Transverse colon (tissue), 4 donors: ENCODE results near the gene NBEAL2. TPM values are rescaled to one million over a fixed set of nuclear protein-coding genes. Genes with fewer than 3 reads are reported as not detected.

Experiments
- DNase-seq: peaks from one replicate; pipeline ENCODE4 v3.0.0-alpha.2; 2019
- H3K27ac ChIP-seq, 4 donors: fragments of 200-600 bp; sonication (generic); 2 replicates each; pipeline ENCODE4 v1.5.1; 2016 to 2018; ENCODE audit warnings: inconsistent platforms in 4 of 4
- H3K27me3 ChIP-seq: fragments of 200-600 bp; sonication (generic); 2 replicates; pipeline ENCODE4 v1.5.1; 2017; ENCODE audit warnings: inconsistent platforms
- H3K36me3 ChIP-seq, 4 donors: fragments of 200-600 bp; sonication (generic); 2 replicates each; pipeline ENCODE4 v1.5.1; 2017 to 2019; ENCODE audit warnings: inconsistent platforms in 4 of 4
- H3K4me1 ChIP-seq, 4 donors: fragments of 200-600 bp; sonication (generic); 2 replicates each; pipeline ENCODE4 v1.5.1; 2017 to 2020; ENCODE audit warnings: inconsistent platforms in 4 of 4
- H3K4me3 ChIP-seq, 4 donors: fragments of 200-600 bp; sonication (generic); 1 replicate in 1 of 4; 2 replicates in 3 of 4; pipeline versions ENCODE4 v1.5.1 to v1.6.1; 2017 to 2019; ENCODE audit warnings: inconsistent platforms in 4 of 4
- H3K9me3 ChIP-seq, 2 donors: fragments of 200-600 bp; sonication (generic); 2 replicates each; pipeline ENCODE4 v1.5.1; 2017 to 2019; ENCODE audit warnings: inconsistent platforms in 2 of 2
- CTCF ChIP-seq, 5 experiments: fragments of 200-600 bp in 3 of 5; fragments of 450-650 bp in 2 of 5; sonication (generic) in 3 of 5; IDR thresholded peaks; 1 replicate in 2 of 5; 2 replicates in 3 of 5; pipeline ENCODE4 v1.5.1; 2016 to 2017; ENCODE audit warnings: antibody characterized with exemption in 5 of 5, inconsistent platforms in 3 of 5, mild to moderate bottlenecking in 2 of 5, moderate library complexity in 1 of 5
- EP300 ChIP-seq: sonication (generic); formaldehyde crosslinking; IDR thresholded peaks from one replicate; pipeline ENCODE4 v1.6.1; 2017; ENCODE audit warnings: antibody characterized with exemption, low read depth
- POLR2A ChIP-seq: fragments of 450-650 bp; IDR thresholded peaks from one replicate; pipeline ENCODE4 v1.6.1; 2016; ENCODE audit warnings: antibody characterized with exemption, mild to moderate bottlenecking, moderate library complexity
- POLR2AphosphoS5 ChIP-seq, 3 donors: sonication (generic); formaldehyde crosslinking; IDR thresholded peaks; one replicate each; pipeline ENCODE4 v1.6.1; 2016; ENCODE audit warnings: antibody characterized with exemption in 3 of 3
- WGBS, 2 donors: methylation state at CpG; one replicate each; pipeline ENCODE4 v1.1.5; 2018; ENCODE audit warnings: low coverage in 1 of 2; 5-methylcytosine and 5-hydroxymethylcytosine counted together
- in situ Hi-C, 4 donors: fragments of 200-750 bp; cut with MboI; loops; one replicate each; pipeline versions ENCODE4 v1.15.0 to v1.15.1; 2017; ENCODE audit warnings: low sequenced_read_pairs in 3 of 4, low pct_ligation_motif_present in 1 of 4, low pct_unique_long_range_greater_than_20kb in 1 of 4
- intact Hi-C: fragments of 100-400 bp; cut with DNase I; formaldehyde crosslinking; loops from one replicate; pipeline ENCODE4 v1.15.1; 2023; ENCODE audit warnings: low total_unique reads
- total RNA-seq, 4 donors: library from RNA; depleted of rRNA; stranded (reverse); fragments of >200 nt; gene quantifications; one replicate each; pipeline ENCODE4 v1.1.0, GENCODE V29; 2016

The NBEAL2 gene
- total RNA-seq, 4 donors from 2014 or later = 81.1 to 163 (median 122) TPM

DNA sequence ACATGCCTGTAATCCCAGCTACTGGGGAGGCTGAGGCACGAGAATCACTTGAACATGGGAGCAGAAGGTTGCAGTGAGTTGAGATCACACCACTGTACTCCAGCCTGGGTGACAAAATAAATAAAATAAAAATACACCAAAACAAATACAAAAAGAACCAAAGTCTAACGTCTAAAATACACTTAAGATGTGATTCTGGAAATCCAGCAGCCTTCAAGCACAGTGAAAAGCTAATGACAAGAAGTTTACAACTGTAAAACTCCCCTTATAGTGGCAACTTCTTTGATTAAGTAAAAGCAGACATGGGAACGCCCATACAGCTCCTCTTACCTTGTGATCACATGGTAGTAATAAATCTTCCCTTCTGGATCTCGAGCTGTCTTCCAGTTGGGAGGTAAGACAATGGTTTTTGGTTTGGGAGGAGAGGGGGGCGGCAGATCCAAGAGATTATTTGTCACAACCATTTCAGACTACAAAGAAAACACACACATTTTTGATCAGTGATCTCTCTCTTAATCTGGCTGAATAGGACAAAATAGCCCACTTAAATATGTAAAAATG is 62.8 kb downstream of the NBEAL2 start:
- 55 to 66% methylated on average over 4 to 5 of the region's 5 CpGs for WGBS, 2 donors

DNA sequence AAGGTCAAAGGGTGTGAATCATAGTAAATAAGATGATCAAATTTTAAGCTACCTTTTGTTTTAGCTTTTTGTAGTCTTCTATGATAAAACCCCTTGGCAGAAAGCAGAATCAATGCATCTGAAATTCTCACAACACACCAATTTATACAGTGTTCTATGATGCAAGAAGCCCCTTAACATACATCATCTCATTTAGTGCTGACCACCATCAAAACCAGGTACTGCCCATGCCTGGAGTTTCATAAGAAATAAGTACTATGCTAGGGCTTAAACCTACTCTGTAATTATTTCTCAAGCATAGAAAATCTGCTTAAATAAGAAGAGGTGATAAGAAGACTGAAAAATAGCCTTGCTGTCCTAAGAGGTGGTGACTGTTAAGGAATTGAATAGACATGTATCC is 67.6 kb downstream of the NBEAL2 start:
- H3K9me3 ChIP-seq = no peaks in the 10 kb centered on the region
- no peak overlapping the region for H3K4me3 ChIP-seq
- intact Hi-C loops (no loop called here), in situ Hi-C loops (no loop called here)
- H3K4me1 ChIP-seq = peaks cover 0 to 13% (median 6%) of the 10 kb centered on the region in 4 donors
- no peaks in the 10 kb centered on the region for H3K27me3 ChIP-seq
- no peak for TF ChIP-seq CTCF (IDR thresholded peaks at IDR 0.05)
- TF ChIP-seq POLR2A = no peak
- TF ChIP-seq POLR2AphosphoS5 (IDR thresholded peaks at IDR 0.05) = no peak
- TF ChIP-seq EP300 = no peak
- H3K27ac ChIP-seq = no peak overlapping the region
- no peak for DNase-seq
- H3K36me3 ChIP-seq = peaks cover 0 to 10% (median 2%) of the 10 kb centered on the region in 4 donors

More for the DNA sequence above, 62.8 kb downstream of the NBEAL2 start:
- H3K4me3 ChIP-seq = no peak overlapping the region
- peaks cover 0 to 15% (median 6%) of the 10 kb centered on the region in 4 donors for H3K4me1 ChIP-seq
- H3K9me3 ChIP-seq = no peaks in the 10 kb centered on the region
- H3K36me3 ChIP-seq = peaks cover 0 to 43% (median 14%) of the 10 kb centered on the region in 4 donors
- no peak overlapping the region for H3K27ac ChIP-seq
- H3K27me3 ChIP-seq = no peaks in the 10 kb centered on the region
- in situ Hi-C loops = no loop called here
- TF ChIP-seq EP300 = no peak
- TF ChIP-seq CTCF (IDR thresholded peaks at IDR 0.05) = no peak
- TF ChIP-seq POLR2AphosphoS5 (IDR thresholded peaks at IDR 0.05) = no peak
- TF ChIP-seq POLR2A = no peak
- no peak for DNase-seq
- intact Hi-C loops = no loop called here

- no peak overlapping the region for H3K4me3 ChIP-seq
- intact Hi-C loops = no loop called here
- no peaks in the 10 kb centered on the region for H3K27me3 ChIP-seq
- no peak overlapping the region for H3K27ac ChIP-seq
- in situ Hi-C loops = no loop called here
- TF ChIP-seq CTCF (IDR thresholded peaks at IDR 0.05) = no peak
- no peak for TF ChIP-seq POLR2A
- DNase-seq = no peak
- peaks cover 0 to 7% (median 1%) of the 10 kb centered on the region in 4 donors for H3K4me1 ChIP-seq
- no peaks in the 10 kb centered on the region for H3K9me3 ChIP-seq
- H3K36me3 ChIP-seq = peaks cover 0 to 8% (median 0%) of the 10 kb centered on the region in 4 donors
Observed at GRCh38 chr3:47047673-47048072, 68.2 kb downstream of the NBEAL2 start.

GRCh38 chr3:47054412-47054811 is 74.9 kb downstream of the NBEAL2 start:
- Histone ChIP-seq H3K9me3 (no peaks in the 10 kb centered on the region), H3K4me3 (no peak overlapping the region), H3K27me3 (no peaks in the 10 kb centered on the region), H3K4me1 (peaks cover 0 to 7% (median 0%) of the 10 kb centered on the region in 4 donors), H3K36me3 (peaks cover 0 to 9% (median 5%) of the 10 kb centered on the region in 4 donors), H3K27ac (no peak overlapping the region)
- DNase-seq = no peak
- intact Hi-C loops (no loop called here), in situ Hi-C loops (no loop called here)
- TF ChIP-seq POLR2A (no peak), CTCF (IDR thresholded peaks at IDR 0.05) (no peak), EP300 (no peak), POLR2AphosphoS5 (IDR thresholded peaks at IDR 0.05) (no peak)
